Hepatocyte (in vitro differentiated cells): ENCODE data around the gene SRXN1. TPM values are rescaled to one million over a fixed set of nuclear protein-coding genes. Genes with fewer than 3 reads are reported as not detected.

Experiments used
- DNase-seq: peaks from one replicate; pipeline ENCODE4 v3.0.0-alpha.2; 2016; ENCODE audit warnings: low spot score
- H2AFZ ChIP-seq: fragments of 200-600 bp; sonication (generic); 2 replicates; pipeline ENCODE4 v1.6.0; 2016; ENCODE audit warnings: antibody characterized with exemption, mild to moderate bottlenecking
- H3K27ac ChIP-seq: fragments of 200-600 bp; sonication (generic); 2 replicates; pipeline ENCODE4 v1.5.1; 2016; ENCODE audit warnings: mild to moderate bottlenecking
- H3K27me3 ChIP-seq: fragments of 200-600 bp; sonication (generic); 2 replicates; pipeline ENCODE4 v1.6.1; 2016
- H3K36me3 ChIP-seq: fragments of 200-600 bp; sonication (generic); replicated peaks from 2 replicates; pipeline ENCODE4 v1.5.1; 2016; ENCODE audit warnings: low read depth; ENCODE audit not compliant: insufficient read depth
- H3K4me1 ChIP-seq: fragments of 200-600 bp; sonication (generic); 2 replicates; pipeline ENCODE4 v1.5.1; 2016; ENCODE audit warnings: mild to moderate bottlenecking, moderate library complexity; ENCODE audit not compliant: insufficient read depth
- H3K4me2 ChIP-seq: fragments of 200-600 bp; sonication (generic); 2 replicates; pipeline ENCODE4 v1.6.0; 2016
- H3K4me3 ChIP-seq: fragments of 200-600 bp; sonication (generic); 2 replicates; pipeline ENCODE4 v1.5.1; 2016; ENCODE audit warnings: mild to moderate bottlenecking
- H3K79me2 ChIP-seq: fragments of 200-600 bp; sonication (generic); 2 replicates; pipeline ENCODE4 v1.6.0; 2017; ENCODE audit warnings: mild to moderate bottlenecking
- H3K9me2 ChIP-seq: fragments of 200-600 bp; sonication (generic); replicated peaks from 2 replicates; pipeline ENCODE4 v1.6.0; 2017; ENCODE audit warnings: mild to moderate bottlenecking; ENCODE audit not compliant: insufficient read depth
- H3K9me3 ChIP-seq: fragments of 200-600 bp; sonication (generic); 2 replicates; pipeline ENCODE4 v1.5.1; 2016; ENCODE audit warnings: low read depth, mild to moderate bottlenecking
- H4K20me1 ChIP-seq: fragments of 200-600 bp; sonication (generic); 2 replicates; pipeline ENCODE4 v1.6.0; 2016; ENCODE audit warnings: mild to moderate bottlenecking; ENCODE audit not compliant: insufficient read depth, poor library complexity, severe bottlenecking
- EZH2 ChIP-seq: fragments of 200-600 bp; sonication (generic); IDR thresholded peaks from 2 replicates; pipeline ENCODE4 v1.6.1; 2016; ENCODE audit warnings: antibody characterized with exemption, mild to moderate bottlenecking, borderline replicate concordance
- EZH2phosphoT487 ChIP-seq: fragments of 200-600 bp; sonication (generic); IDR thresholded peaks from one replicate; pipeline ENCODE4 v1.6.1; 2018; ENCODE audit warnings: antibody characterized with exemption, mild to moderate bottlenecking, low read depth, moderate library complexity; ENCODE audit not compliant: unreplicated experiment, severe bottlenecking
- WGBS: methylation state at CpG from one replicate; pipeline ENCODE4 v1.1.6; 2016; ENCODE audit warnings: low lambda C conversion rate; ENCODE audit errors: missing lambda C conversion rate; 5-methylcytosine and 5-hydroxymethylcytosine counted together
- polyA plus RNA-seq: library from polyadenylated mRNA; unstranded; fragments of >200 nt; fragmentation: Nextera tagmentation; extraction: Ambion mirVana; gene quantifications from 2 replicates; pipeline ENCODE4 v1.2.1, GENCODE V29; 2016
- total RNA-seq: library from RNA; depleted of rRNA; stranded (reverse); fragments of >200 nt; gene quantifications from 2 replicates; pipeline ENCODE4 v1.2.3, GENCODE V29; 2014
- TF ChIP-seq, protein P1 (sequence below): fragments of 200-600 bp; sonication (generic); IDR thresholded peaks from 2 replicates; pipeline ENCODE4 v1.5.1; 2016; ENCODE audit warnings: antibody characterized with exemption, mild to moderate bottlenecking; ENCODE audit not compliant: poor library complexity

The SRXN1 gene
- total RNA-seq: 40.0 and 42.2 TPM in 2 replicates
- polyA plus RNA-seq: 26.9 and 39.6 TPM in 2 replicates

DNA sequence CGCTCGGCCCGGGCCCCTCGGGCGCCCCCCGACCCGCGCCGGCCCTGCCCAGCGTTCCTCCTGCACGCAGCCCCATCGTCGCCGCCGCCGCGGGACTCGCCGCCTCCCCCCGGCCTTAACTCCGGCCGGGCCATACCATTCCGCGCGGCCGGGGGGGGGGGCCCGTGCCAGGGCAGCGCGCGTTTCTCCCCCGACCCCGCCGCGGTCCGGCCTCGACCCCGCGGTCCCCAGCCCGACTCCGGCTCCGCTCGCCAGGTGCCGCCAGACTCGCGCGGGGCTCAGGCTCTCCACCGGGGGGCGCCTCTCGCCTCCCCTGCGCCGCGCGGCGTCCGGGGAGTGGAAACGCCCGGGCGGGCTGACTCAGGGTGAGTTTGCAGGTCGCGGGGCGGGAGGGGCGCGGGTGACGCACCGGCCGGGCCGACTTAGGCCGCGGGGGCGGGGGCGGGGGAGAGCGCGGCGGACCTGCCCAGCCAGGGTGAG, at the start of gene SRXN1:
Gene SRXN1 (minus strand): TSS at position 91 of the 480 bp plus-strand sequence. CDS start 15 bp downstream, at position 76.
- peak within 1 kb of the TSS; percentile 75 for H2AFZ ChIP-seq
- TF ChIP-seq, protein P1, sequence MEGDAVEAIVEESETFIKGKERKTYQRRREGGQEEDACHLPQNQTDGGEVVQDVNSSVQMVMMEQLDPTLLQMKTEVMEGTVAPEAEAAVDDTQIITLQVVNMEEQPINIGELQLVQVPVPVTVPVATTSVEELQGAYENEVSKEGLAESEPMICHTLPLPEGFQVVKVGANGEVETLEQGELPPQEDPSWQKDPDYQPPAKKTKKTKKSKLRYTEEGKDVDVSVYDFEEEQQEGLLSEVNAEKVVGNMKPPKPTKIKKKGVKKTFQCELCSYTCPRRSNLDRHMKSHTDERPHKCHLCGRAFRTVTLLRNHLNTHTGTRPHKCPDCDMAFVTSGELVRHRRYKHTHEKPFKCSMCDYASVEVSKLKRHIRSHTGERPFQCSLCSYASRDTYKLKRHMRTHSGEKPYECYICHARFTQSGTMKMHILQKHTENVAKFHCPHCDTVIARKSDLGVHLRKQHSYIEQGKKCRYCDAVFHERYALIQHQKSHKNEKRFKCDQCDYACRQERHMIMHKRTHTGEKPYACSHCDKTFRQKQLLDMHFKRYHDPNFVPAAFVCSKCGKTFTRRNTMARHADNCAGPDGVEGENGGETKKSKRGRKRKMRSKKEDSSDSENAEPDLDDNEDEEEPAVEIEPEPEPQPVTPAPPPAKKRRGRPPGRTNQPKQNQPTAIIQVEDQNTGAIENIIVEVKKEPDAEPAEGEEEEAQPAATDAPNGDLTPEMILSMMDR: peak; percentile 64
- TF ChIP-seq EZH2 (no peak), EZH2phosphoT487 (no peak)
- WGBS: 0% methylated on average over 1 of the region's 74 CpGs

GRCh38 chr20:701401-702129, 48.6 kb upstream of the SRXN1 start:
- no peaks in the 10 kb centered on the region for H3K9me2 ChIP-seq

More for the DNA sequence above, at the start of gene SRXN1:
- Histone ChIP-seq H4K20me1 (no peaks in the 10 kb centered on the region), H3K27me3 (peaks cover 16% of the 10 kb centered on the region), H3K79me2 (peaks cover 4% of the 10 kb centered on the region), H3K4me2 (peak within 1 kb of the TSS; percentile 89), H3K27ac (peak within 1 kb of the TSS; percentile 88), H3K9me3 (no peaks in the 10 kb centered on the region), H3K4me1 (peaks cover 10% of the 10 kb centered on the region), H3K4me3 (peak within 1 kb of the TSS; percentile 63), H3K36me3 (no peaks in the 10 kb centered on the region), H3K9me2 (no peaks in the 10 kb centered on the region)
- DNase-seq: peak; percentile 96

DNA sequence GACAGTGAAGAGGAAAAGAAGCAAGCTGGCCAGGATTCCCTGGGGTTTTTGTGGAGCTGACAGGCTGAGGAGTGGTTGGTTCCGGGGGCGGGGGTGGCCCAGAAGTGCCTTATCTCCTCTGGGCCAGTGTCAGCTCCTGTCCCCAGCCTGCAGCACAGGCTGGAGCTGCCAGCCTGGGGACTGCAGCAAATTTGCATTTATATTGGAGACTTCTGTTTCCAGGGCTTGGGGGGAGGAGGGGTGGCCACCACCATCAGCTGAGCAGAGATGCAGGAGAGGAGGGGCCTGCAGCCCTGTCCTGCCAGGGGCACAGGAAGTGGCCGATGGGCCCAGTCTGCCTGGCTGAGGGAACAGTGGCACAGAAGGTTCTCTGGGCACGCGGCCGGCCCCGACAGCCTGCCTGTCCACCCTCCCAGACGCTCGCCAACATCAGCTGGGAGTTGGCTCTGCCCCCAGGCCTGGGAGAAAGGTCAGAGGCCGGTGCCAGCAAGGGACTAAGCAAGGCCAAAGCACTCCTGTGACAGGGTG, 46.9 kb upstream of the SRXN1 start:
- Histone ChIP-seq H3K79me2 (no peaks in the 10 kb centered on the region), H2AFZ (no peak overlapping the region), H3K4me3 (no peak overlapping the region), H4K20me1 (no peaks in the 10 kb centered on the region), H3K36me3 (no peaks in the 10 kb centered on the region), H3K4me2 (no peak overlapping the region), H3K9me2 (no peaks in the 10 kb centered on the region), H3K9me3 (no peaks in the 10 kb centered on the region), H3K27me3 (no peaks in the 10 kb centered on the region), H3K27ac (no peak overlapping the region), H3K4me1 (no peaks in the 10 kb centered on the region)
- DNase-seq: no peak
- WGBS: 66% methylated on average over 10 of the region's 10 CpGs
- TF ChIP-seq, protein P1: no peak
- TF ChIP-seq EZH2phosphoT487: no peak

More at GRCh38 chr20:701401-702129, 48.6 kb upstream of the SRXN1 start:
- Histone ChIP-seq H2AFZ (no peak overlapping the region), H3K4me3 (no peak overlapping the region), H3K79me2 (no peaks in the 10 kb centered on the region), H3K27ac (no peak overlapping the region), H3K27me3 (peaks cover 7% of the 10 kb centered on the region), H4K20me1 (no peaks in the 10 kb centered on the region), H3K36me3 (no peaks in the 10 kb centered on the region), H3K4me1 (no peaks in the 10 kb centered on the region), H3K4me2 (no peak overlapping the region), H3K9me3 (no peaks in the 10 kb centered on the region)
- WGBS: 81% methylated on average over 6 of the region's 6 CpGs
- no peak for DNase-seq
- TF ChIP-seq, protein P1: no peak
- TF ChIP-seq EZH2 (no peak), EZH2phosphoT487 (no peak)
